Endothelial cell of coronary artery (primary cell): ENCODE results near the gene AHSP. TPM values are rescaled to one million over a fixed set of nuclear protein-coding genes. Genes with fewer than 3 reads are reported as not detected.

Experiments used
- total RNA-seq: library from RNA; depleted of rRNA; stranded (reverse); fragments of >200 nt; gene quantifications from 2 replicates; pipeline ENCODE4 v1.2.3, GENCODE V29; 2014

Gene AHSP, protein sequence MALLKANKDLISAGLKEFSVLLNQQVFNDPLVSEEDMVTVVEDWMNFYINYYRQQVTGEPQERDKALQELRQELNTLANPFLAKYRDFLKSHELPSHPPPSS
- not detected in 2 replicates for total RNA-seq

DNA sequence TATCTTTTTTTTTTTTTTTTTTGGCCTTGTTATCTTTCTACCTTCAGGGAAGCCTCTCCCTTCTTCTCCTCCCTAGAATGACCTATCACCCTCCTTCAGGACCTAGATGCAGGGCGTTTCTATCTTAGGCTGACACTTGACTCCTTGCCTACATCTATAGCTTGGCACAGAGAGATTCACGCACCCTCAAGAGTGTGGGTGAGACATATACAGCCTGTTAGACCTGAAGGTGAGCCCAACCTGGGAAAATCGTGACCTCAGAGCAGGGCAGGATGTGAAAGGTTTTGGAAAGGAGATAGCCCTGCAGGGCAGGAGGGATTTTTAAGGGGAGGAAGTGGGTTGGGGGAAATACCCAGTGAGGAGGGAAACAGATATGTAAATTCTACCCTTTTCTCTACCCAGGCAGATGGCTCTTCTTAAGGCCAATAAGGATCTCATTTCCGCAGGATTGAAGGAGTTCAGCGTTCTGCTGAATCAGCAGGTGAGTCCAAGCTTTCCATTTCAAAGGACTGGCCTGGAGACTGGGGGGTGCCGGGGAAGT, at the start of gene AHSP:
AHSP (plus strand) TSS at position 167 of the 541 bp plus-strand sequence; CDS start at position 407, 240 bp downstream.

GRCh38 chr16:31483081-31483480, 44.6 kb upstream of the AHSP start, which contains the start of gene SLC5A2:
TSS of gene SLC5A2 (plus strand) at chr16:31483123. CDS start at chr16:31483137, 14 bp downstream.

DNA sequence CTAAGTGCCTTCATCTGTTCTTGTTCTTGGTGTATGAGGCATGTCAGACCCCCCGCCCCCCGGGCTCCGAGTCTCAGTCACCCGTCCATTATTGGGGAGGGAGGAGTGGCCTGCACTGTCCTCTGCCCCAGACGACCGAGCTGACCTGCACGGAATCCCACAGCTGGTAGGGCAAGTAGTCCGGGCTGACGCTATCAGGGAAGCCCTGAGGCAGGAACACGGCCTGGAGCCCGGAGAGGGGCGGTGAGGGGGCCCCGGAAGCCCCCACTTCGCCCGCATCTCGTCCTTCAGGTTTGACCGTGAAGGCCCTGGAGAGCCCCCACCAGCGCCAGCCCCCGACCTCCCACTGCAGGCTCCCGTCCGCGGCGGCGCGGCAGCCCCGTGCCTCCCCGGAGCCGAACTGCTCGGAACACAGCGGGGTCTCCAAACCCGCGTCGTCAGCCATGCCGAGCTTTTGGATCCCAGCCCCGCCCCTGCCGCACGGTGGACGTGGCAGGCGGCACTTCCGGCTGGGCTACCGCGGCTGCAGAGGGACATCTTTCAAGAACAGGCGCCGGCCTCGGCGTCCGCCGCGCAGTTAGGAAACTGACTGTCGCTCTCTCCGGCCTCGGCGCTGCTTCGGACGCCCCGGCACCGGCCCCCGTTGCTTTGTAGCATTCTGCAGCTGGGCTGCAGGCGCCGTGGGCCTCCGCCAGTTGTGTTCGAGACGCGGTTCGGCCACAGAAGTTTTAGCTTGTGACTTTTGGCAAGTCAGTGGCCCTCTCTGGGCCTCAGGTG, 19.6 kb upstream of the AHSP start, which contains the start of gene RUSF1:
RUSF1 (minus strand) TSS at position 463 of the 777 bp plus-strand sequence; CDS start at position 445, 18 bp downstream.

Other genes with a start within 250 kb of the AHSP start
- 0.38 and 0.81 TPM in 2 replicates for gene ITGAX, start 172.7 kb upstream of the AHSP start, total RNA-seq
- not detected in 2 replicates for gene ITGAD, start 134.6 kb upstream of the AHSP start, total RNA-seq
- gene COX6A2, start 99.5 kb upstream of the AHSP start, total RNA-seq = not detected in 2 replicates
- 0.09 TPM in 2 replicates for gene ZNF843, start 85.1 kb upstream of the AHSP start, total RNA-seq
- gene ARMC5, start 68.4 kb upstream of the AHSP start, total RNA-seq = 13.6 and 14.2 TPM in 2 replicates
- 23.8 and 41.5 TPM in 2 replicates for gene TGFB1I1, start 55.7 kb upstream of the AHSP start, total RNA-seq
- gene SLC5A2, start 44.8 kb upstream of the AHSP start, total RNA-seq = under 0.01 TPM in 1 of 2 replicates, not detected in the other
- gene RUSF1, start 19.5 kb upstream of the AHSP start, total RNA-seq = 19.6 and 37.0 TPM in 2 replicates